Measurements from ENCODE around the gene DMBX1.
A peak's percentile ranks its signal among the peaks of the same experiment; 100 is the strongest.

The DMBX1 gene

DNA sequence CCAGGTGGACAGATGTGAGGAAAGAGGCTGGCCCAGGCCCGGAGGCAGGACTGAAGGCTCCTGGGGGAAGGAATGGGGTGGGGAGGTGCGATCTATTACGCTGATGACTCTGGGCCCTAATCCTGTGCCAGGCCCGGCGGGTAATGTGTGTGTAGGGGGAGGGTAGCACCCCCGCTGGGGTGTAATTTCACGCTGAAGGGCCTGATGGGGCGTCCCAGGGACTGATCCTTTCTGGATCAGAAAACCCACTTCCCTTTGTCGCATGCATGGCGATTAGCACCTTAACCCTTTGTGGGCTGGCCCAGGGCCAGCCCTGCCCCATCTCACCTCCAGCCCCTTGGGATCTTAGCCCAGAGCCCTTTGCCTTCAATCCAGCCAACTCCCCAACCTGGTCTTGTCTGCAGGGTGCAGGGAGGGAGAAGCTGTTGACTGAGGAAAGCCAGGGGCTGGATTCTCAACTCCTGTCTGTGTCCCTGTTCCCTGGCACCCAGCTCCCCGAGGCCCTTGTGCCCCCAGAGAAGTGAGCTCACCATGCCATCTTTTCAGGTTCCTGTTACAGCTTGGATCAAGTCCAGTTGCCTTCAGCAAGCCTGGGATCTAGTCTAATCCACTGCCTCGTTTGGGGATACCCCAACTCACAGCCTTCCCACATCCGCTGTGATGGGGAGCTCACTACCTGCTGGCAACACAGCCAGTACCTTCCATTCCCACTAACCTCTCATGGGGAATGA is 35.8 kb downstream of the DMBX1 start:
- no peak for DNase-seq (ENCODE audit: low spot score)

- DNase-seq (ENCODE audit: low spot score) = no peak
Observed at GRCh38 chr1:46526013-46526690, 36.5 kb downstream of the DMBX1 start.

GRCh38 chr1:46526691-46527291 is 37.2 kb downstream of the DMBX1 start:
- DNase-seq (ENCODE audit: low spot score) = no peak

- peak; percentile 85 for DNase-seq (ENCODE audit: low spot score)
Observed at GRCh38 chr1:46527474-46528296, 38.0 kb downstream of the DMBX1 start.

GRCh38 chr1:46528297-46528955 is 38.8 kb downstream of the DMBX1 start:
- no peak for DNase-seq (ENCODE audit: low spot score)

GRCh38 chr1:46529031-46529630 is 39.5 kb downstream of the DMBX1 start:
- DNase-seq (ENCODE audit: low spot score) = no peak

DNA sequence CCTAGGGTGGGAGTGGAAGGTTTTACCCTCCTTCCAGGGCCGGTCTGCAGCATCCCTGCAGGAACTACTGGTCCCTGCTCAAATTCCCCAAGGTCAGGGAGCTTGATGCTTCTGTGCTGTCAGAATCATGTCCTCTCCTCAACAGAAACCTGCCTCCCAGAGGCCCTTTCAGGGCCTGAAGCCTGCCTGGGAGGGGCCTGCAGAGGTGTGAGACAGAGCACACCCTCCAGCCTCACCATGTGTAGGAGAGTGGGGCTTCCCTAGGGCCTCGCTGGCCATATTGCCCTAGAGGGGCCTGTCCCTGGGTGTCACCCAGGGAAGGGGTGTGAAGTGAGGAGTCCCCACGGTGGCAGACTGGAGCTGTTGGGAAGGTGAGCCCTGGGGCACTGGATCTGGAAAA is 40.7 kb downstream of the DMBX1 start:
- DNase-seq (ENCODE audit: low spot score) = no peak

GRCh38 chr1:46530791-46531409 is 41.3 kb downstream of the DMBX1 start:
- DNase-seq (ENCODE audit: low spot score) = no peak

DNA sequence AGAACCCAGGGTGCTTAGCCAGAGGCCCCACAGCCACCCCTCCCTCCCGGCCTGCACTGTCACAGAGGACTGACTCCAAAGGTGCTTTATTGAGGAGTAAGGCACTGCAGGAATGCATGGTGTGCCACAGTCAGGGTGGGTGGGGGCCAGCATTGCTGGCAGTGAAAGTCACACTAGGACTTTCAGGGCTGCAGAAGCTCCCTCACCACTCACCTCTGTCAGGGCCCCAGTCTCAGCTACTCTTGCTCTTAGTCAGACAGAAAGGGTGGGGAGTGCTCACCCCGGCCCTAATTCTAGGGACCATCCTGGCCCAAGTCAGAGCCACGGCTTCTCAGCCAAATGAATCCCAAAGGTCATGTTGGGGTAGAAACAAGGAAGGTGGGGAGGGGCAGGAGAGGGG is 42.5 kb downstream of the DMBX1 start:
- no peak for DNase-seq (ENCODE audit: low spot score)

DNA sequence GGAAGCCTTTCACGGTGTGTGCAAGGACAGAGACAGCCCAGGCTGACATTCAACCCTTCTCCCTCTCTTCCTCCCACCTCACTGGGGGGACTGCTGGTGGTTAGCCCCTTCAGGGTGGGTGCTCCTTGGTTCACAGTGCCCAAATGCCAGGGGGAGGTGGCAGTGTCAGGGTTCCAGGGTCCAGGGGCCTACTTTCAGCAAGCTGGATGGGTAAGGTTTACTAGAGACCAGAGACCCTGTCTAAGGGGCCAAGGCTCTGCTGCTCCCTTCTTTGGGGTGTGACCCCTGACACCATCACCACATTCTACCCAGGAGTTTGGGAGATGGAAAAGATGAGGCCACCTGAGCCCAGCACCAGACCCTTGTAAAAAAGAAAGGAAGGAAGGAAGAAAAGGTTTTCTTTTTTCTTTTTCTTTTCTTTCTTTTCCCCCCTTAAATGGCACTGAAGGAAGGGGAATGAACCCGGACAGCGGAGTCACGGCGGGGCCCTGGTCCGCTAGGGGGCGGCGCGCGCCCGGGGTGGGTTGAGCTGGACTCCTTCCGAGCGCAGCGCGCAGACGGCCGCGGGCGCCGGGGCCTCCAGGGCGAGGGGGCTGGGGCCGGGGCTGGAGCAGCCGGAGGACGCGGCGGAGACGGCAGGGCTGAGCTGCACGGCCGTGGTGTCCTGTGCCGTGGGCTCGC is 43.0 kb downstream of the DMBX1 start:
- no peak for DNase-seq (ENCODE audit: low spot score)

- DNase-seq (ENCODE audit: low spot score) = no peak
Observed at GRCh38 chr1:46533179-46533864, 43.7 kb downstream of the DMBX1 start.

- peak; percentile 34 for DNase-seq (ENCODE audit: low spot score)
Observed at GRCh38 chr1:46535063-46535462, 45.4 kb downstream of the DMBX1 start.

DNA sequence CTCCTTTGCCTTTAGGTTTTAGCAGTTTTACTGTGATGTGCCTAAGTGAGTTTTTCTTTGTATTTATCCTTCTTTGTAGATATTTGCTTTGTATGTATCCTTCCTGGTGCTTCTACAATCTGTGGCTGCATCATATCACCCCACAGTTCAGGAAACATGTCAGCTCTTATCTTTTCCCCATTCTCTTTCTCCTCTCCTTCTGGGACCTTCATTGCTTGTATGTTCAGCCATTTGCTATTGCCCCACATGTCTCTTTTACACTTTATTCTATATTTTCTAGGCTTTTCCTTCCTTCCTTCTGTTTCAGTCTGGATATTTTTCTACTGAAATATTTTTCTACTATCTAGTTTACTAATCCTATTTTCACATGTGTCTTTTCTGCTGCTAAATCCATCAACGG is 46.9 kb downstream of the DMBX1 start:
- DNase-seq (ENCODE audit: low spot score) = no peak

DNA sequence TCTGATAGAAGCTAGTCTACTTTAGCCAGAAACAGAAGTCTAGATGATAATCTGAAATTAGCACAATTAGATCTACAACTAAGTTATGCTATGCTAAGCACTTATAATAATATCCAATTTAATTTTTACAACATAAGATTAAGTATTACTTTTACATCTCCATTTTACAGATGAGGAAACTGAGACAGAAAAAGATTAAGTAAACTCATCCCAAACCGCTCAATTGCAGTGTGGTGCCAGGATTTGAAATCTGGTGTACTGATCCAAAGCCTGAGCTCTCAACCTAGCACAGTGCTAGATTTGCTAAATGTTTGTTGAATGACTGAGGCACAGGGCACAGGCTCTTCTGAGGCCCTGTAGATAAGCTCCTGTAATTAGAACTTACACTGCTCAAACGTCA is 48.0 kb downstream of the DMBX1 start:
- no peak for DNase-seq (ENCODE audit: low spot score)

GRCh38 chr1:46538147-46538546 is 48.5 kb downstream of the DMBX1 start:
- DNase-seq (ENCODE audit: low spot score) = no peak
